HG03025 (cell line): ENCODE results near the gene PRKAG3.
"Not testable (repeated sequence)": the region's sequence is repeated elsewhere in the genome, so short reads cannot be mapped to it uniquely, and the experiment has no call there.

Experiments used
- ATAC-seq: cut with Tn5 transposase; IDR thresholded peaks from one replicate; pipeline ENCODE4 v1.9.1; 2021; ENCODE audit warnings: mild to moderate bottlenecking, moderate library complexity; ENCODE audit not compliant: unreplicated experiment, low FRiP score

The PRKAG3 gene

GRCh38 chr2:218788529-218789255 is 42.9 kb downstream of the PRKAG3 start:
- ATAC-seq, result no peak

- no peak for ATAC-seq
These were observed 45.5 kb downstream of the PRKAG3 start for GRCh38 chr2:218786133-218786532.

- ATAC-seq, result no peak
These were observed 46.5 kb downstream of the PRKAG3 start for GRCh38 chr2:218785103-218785502.

- ATAC-seq, result no peak
These were observed 47.9 kb downstream of the PRKAG3 start for GRCh38 chr2:218783688-218784087.

GRCh38 chr2:218782528-218782844 is 49.1 kb downstream of the PRKAG3 start:
- no peak for ATAC-seq

- ATAC-seq, result no peak
These were observed 49.7 kb downstream of the PRKAG3 start, which contains the start of gene CYP27A1 for GRCh38 chr2:218781691-218782527. TSS of gene CYP27A1 (plus strand) at chr2:218782147. CDS start at chr2:218782183, 36 bp downstream.

- no peak for ATAC-seq
These were observed 50.5 kb downstream of the PRKAG3 start for GRCh38 chr2:218780851-218781690.

GRCh38 chr2:218780046-218780445 is 51.6 kb downstream of the PRKAG3 start:
- no peak for ATAC-seq

- ATAC-seq, result no peak
These were observed 54.2 kb downstream of the PRKAG3 start for GRCh38 chr2:218777276-218777990.

GRCh38 chr2:218776488-218776887 is 55.1 kb downstream of the PRKAG3 start:
- ATAC-seq, result no peak

GRCh38 chr2:218773881-218774280 is 57.7 kb downstream of the PRKAG3 start:
- no peak for ATAC-seq

GRCh38 chr2:218772759-218773158 is 58.8 kb downstream of the PRKAG3 start:
- ATAC-seq, result not testable (repeated sequence)
